HG03378 (cell line): ENCODE measurements around the gene DOC2B.
"Not testable (repeated sequence)": the region's sequence is repeated elsewhere in the genome, so short reads cannot be mapped to it uniquely, and the experiment has no call there.

ENCODE experiments used
- ATAC-seq: cut with Tn5 transposase; IDR thresholded peaks from one replicate; pipeline ENCODE4 v1.9.1; 2021; ENCODE audit warnings: mild to moderate bottlenecking, moderate library complexity; ENCODE audit not compliant: unreplicated experiment

DOC2B gene

GRCh38 chr17:213286-214105, 32.0 kb upstream of the DOC2B start:
- no peak for ATAC-seq

GRCh38 chr17:210402-210801, 29.0 kb upstream of the DOC2B start:
- no peak for ATAC-seq

DNA sequence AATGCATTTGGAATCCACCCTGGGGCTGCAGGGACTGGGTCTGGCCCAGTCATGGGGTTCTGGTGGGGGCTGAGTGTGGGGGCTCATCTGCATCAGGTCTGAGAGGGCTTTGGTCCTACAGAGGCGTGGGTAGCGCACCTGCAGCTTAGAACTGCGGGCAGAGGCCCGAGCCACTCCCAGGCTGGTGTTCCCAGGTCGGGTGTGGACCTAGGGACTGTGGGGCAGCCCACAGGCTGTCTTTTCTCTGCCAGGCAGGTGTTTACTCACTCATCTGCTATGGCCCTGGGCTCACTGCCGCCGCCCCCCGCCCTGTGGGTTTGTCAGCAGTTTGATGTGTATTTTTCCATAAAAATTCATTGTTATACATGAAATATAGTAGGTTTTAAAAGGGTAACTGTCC, 27.0 kb upstream of the DOC2B start:
- ATAC-seq: no peak

DNA sequence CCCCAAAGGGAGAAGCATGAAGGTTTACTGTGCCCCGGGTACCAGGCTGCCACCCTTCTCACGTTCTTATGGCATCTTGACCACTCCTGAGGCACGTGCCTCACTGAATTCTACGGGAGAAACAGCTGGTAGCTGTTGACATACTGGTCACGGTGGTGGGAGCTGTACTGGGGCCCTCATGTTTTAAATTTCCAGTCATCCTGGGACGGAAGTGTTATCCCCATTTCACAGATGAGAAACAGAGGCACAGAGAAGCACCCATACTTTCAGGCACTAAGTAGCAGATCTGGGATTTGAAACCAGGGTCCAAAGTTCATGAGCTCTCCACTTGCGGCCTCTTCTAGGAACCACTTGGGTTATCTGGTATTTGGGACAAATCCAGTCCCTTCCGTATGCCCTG, 26.3 kb upstream of the DOC2B start:
- no peak for ATAC-seq

- no peak for ATAC-seq
Measured at GRCh38 chr17:206941-207560, 25.6 kb upstream of the DOC2B start.

DNA sequence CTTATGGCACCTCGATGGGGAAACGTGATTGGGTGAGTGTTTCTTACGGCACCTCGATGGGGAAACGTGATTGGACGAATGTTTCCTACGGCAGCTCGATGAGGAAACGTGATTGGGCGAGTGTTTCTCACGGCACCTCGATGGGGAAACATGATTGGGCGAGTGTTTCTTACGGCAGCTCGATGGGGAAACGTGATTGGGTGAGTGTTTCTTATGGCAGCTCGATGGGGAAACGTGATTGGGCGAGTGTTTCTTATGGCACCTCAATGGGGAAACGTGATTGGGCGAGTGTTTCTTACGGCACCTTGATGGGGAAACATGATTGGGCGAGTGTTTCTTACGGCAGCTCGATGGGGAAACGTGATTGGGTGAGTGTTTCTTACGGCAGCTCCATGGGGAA, 25.0 kb upstream of the DOC2B start:
- ATAC-seq: not testable (repeated sequence)

DNA sequence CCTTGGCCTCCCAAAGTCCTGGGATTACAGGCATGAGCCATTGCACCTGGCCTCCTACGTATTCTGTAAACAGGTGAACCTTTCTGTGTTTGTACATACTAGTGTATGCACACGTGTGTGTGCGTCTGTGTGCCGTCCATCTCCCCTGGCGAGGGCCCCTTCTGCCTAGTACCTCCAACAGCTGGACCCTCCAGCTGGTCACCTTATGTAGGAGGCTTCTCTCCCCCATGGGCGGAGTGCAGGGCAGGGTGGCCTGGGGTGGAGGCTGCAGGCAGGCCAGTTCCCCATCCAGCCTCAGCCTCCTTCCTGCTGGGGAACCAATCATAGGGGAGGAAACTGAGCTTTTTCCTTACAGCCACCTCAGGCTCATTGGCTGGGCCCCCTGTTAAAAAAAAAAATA, 24.4 kb upstream of the DOC2B start:
- no peak for ATAC-seq

GRCh38 chr17:205148-205669, 23.8 kb upstream of the DOC2B start:
- no peak for ATAC-seq

GRCh38 chr17:204427-205147, 23.1 kb upstream of the DOC2B start:
- ATAC-seq: no peak

- ATAC-seq: no peak
Measured at GRCh38 chr17:202501-202951, 21.1 kb upstream of the DOC2B start.

DNA sequence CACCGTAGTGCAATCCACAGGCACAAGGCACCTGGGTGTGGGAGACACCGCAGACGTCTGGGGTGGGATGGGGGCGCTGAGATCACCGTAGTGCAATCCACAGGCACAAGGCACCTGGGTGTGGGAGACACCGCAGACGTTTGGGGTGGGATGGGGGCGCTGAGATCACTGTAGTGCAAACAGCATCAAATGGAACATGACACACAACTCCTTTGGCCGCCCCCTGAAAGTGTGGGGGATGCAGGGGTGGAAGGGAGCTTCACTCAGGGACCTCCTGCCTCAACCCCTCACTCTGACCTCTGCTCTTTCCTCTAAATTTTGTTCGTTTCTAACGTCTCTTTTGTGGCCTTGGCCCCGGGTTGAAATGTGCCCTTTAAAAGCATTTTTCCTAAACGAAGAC, 20.3 kb upstream of the DOC2B start:
- ATAC-seq: not testable (repeated sequence)

DNA sequence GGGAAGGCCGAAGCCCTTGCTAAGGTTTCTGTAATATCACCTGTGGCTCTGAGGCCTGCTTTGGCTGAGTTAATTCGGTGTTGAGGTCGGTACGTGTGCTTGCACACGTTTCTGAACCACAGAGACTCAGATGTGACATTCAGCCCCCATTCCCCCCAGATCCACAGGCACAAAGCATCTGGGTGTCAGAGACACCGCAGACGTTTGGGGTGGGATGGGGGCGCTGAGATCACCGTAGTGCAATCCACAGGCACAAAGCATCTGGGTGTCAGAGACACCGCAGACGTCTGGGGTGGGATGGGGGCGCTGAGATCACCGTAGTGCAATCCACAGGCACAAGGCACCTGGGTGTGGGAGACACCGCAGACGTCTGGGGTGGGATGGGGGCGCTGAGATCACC, 19.8 kb upstream of the DOC2B start:
- not testable (repeated sequence) for ATAC-seq

DNA sequence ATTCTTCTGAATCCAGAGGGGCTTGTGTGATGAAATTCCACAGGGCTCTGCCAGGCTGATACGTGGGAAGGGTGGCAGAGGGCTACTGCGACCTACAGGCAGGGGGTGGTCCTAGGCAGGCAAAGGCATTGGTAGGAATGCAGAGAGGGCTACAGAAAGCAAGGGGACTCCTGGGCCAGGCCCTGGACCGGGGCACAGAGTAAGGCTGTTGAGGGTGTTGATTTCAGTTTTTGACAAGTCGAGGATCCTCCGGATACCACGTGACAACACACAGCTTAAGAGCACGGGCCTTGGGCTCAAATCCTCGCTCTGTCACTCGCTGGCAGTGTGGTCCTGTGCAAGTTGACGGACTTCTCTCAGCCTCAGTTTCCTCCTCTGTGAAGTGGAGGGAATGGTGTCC, 19.1 kb upstream of the DOC2B start:
- no peak for ATAC-seq

- ATAC-seq: no peak
Measured at GRCh38 chr17:199806-200545, 18.5 kb upstream of the DOC2B start.

GRCh38 chr17:199191-199604, 17.7 kb upstream of the DOC2B start:
- no peak for ATAC-seq

DNA sequence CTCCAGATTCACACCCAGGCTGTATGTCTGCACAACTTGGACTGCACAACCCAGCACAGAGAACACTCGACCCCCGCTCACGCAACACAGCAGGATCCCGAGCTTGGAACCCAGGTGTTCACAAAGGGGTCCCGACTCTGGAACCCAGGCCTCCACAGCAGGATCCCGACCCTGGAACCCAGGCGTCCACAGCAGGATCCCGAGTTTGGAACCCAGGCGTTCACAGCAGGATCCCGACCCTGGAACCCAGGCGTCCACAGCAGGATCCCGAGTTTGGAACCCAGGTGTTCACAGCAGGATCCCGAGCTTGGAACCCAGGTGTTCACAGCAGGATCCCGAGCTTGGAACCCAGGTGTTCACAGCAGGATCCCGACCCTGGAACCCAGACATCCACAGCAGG, 16.8 kb upstream of the DOC2B start:
- not testable (repeated sequence) for ATAC-seq

GRCh38 chr17:197352-197751, 15.9 kb upstream of the DOC2B start:
- ATAC-seq: no peak

DNA sequence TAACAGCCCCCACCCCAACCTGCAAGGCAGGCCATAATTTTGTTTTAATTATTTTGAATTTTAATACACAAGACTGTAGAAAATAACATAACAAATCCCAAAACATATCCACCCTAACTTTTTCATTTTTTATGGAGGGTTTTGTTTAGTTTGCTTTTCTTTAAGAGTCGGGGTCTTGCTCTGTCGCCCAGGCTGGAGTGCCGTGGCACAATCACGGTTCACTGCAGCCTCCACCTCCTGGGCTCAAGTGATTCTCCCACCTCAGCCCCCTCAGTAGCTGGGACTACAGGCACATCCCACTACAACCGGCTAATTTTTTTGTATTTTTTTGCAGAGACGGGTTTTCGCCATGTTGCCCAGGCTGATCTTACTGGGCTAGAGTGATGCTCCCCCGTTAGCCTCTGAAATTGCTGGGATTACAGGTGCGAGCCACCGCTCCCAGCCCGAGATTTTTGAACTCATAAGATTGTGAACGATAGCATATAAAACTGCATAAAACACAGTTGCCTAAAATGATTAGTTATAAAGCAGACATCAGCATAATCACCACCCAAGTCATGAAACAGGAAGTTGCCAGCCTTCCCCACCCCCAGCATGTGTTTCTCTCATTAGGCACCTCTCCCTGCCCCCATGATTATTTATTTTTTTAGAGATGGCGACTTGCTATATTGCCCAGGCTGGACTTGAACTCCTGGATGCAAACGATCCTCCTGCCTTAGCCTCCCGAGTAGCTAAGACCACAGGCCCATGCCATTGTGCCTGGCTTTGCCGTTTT, 13.6 kb upstream of the DOC2B start:
- no peak for ATAC-seq

- no peak for ATAC-seq
Measured at GRCh38 chr17:193841-194806, 12.7 kb upstream of the DOC2B start.
